HCT116 (cell line): ENCODE data around the gene GNA15. TPM values are rescaled to one million over a fixed set of nuclear protein-coding genes. Genes with fewer than 3 reads are reported as not detected.

Source experiments
- ATAC-seq: fragments of 200-7000 bp; cut with Tn5 transposase; 2 replicates; pipeline ENCODE4 v1.9.1; 2020; ENCODE audit warnings: mild to moderate bottlenecking, moderate library complexity
- BruUV-seq: library from RNA; stranded (reverse); fragments of 400-500 nt; replicated peaks from 2 replicates; lab custom pipeline; 2021; lab: Mats Ljungman, UMichigan
- CTCF ChIA-PET: fragments of 300-600 bp; sonication (Branson Sonifier 250); formaldehyde crosslinking; loops from one replicate; lab custom pipeline; 2021; ENCODE audit warnings: antibody characterized with exemption; lab: Charles Lee
- POLR2A ChIA-PET: fragments of 300-600, 350-600 bp; sonication (Branson Sonifier 250); formaldehyde crosslinking; loops from one replicate; lab custom pipeline; 2021; ENCODE audit warnings: antibody characterized with exemption; lab: Charles Lee
- RAD21 ChIA-PET, 2 experiments: fragments of 300-600 bp; sonication (Branson Sonifier 250); formaldehyde crosslinking; loops; one replicate each; lab custom pipeline; 2023; ENCODE audit warnings: low total read pairs in 2 of 2; ENCODE audit not compliant: uncharacterized antibody in 2 of 2, unreplicated experiment in 2 of 2, low non-redundant PET in 1 of 2; lab: Charles Lee
- DNase-seq: peaks from one replicate; pipeline ENCODE4 v3.0.0-alpha.2; 2010; ENCODE audit warnings: low read depth, low spot score
- H2AFZ ChIP-seq: fragments of 200-600 bp; shearing (Covaris generic), sonication (generic); 2 replicates; pipeline ENCODE4 v1.6.1; 2017; ENCODE audit warnings: low read depth, mixed run types, mixed read lengths, antibody characterized with exemption, low read length; ENCODE audit not compliant: poor library complexity, severe bottlenecking
- H3K27ac ChIP-seq: 2 replicates; pipeline ENCODE4 v1.5.1; 2012; ENCODE audit warnings: low read depth, low read length
- H3K27me3 ChIP-seq: fragments of 200-600 bp; sonication (generic); 2 replicates; pipeline ENCODE4 v1.6.1; 2016; ENCODE audit warnings: mixed run types, low read length, mixed read lengths; ENCODE audit not compliant: insufficient read depth
- H3K36me3 ChIP-seq, 2 experiments: fragments of 200-500 bp in 1 of 2; fragments of 200-600 bp in 1 of 2; sonication (Bioruptor generic) in 1 of 2; sonication (generic) in 1 of 2; 2 replicates each; pipeline versions ENCODE4 v1.5.1 to v1.6.1; 2014 to 2016; ENCODE audit warnings: low read length in 2 of 2, inconsistent platforms in 1 of 2, mixed read lengths in 1 of 2, mixed run types in 1 of 2; ENCODE audit not compliant: insufficient read depth in 2 of 2, control insufficient read depth in 1 of 2
- H3K4me1 ChIP-seq, 2 experiments: fragments of 200-600 bp in 1 of 2; sonication (generic) in 1 of 2; 2 replicates each; pipeline versions ENCODE4 v1.5.1 to v1.6.1; 2012 to 2017; ENCODE audit warnings: low read length in 2 of 2, inconsistent platforms in 1 of 2, mild to moderate bottlenecking in 1 of 2, mixed read lengths in 1 of 2, mixed run types in 1 of 2, moderate library complexity in 1 of 2; ENCODE audit not compliant: insufficient read depth in 2 of 2, control insufficient read depth in 1 of 2
- H3K4me2 ChIP-seq: fragments of 200-600 bp; sonication (generic); 2 replicates; pipeline ENCODE4 v1.6.1; 2017; ENCODE audit warnings: mixed run types, low read length, mixed read lengths
- H3K4me3 ChIP-seq, 2 experiments: fragments of 200-600 bp in 1 of 2; sonication (generic) in 1 of 2; replicated peaks in 1 of 2; 2 replicates each; pipeline ENCODE4 v1.5.1; 2011 to 2016; ENCODE audit warnings: low read length in 2 of 2, control low read depth in 1 of 2, low read depth in 1 of 2, mild to moderate bottlenecking in 1 of 2, mixed read lengths in 1 of 2, mixed run types in 1 of 2
- H3K79me2 ChIP-seq: fragments of 200-600 bp; sonication (generic); 2 replicates; pipeline ENCODE4 v1.6.1; 2017; ENCODE audit warnings: mild to moderate bottlenecking, mixed run types, low read length, moderate library complexity, mixed read lengths; ENCODE audit not compliant: insufficient read depth
- H3K9ac ChIP-seq: fragments of 200-600 bp; sonication (generic); 2 replicates; pipeline ENCODE4 v1.6.1; 2016; ENCODE audit warnings: low read length, mixed read lengths
- H3K9me2 ChIP-seq: fragments of 200-600 bp; sonication (generic), shearing (Covaris generic); 2 replicates; pipeline ENCODE4 v1.6.1; 2017; ENCODE audit warnings: mixed run types, mild to moderate bottlenecking, moderate library complexity; ENCODE audit not compliant: insufficient read depth
- H3K9me3 ChIP-seq, 2 experiments: fragments of 200-500 bp in 1 of 2; fragments of 200-600 bp in 1 of 2; sonication (Bioruptor generic) in 1 of 2; sonication (generic) in 1 of 2; 2 replicates each; pipeline ENCODE4 v1.6.1; 2014 to 2017; ENCODE audit warnings: low read length in 2 of 2, mixed read lengths in 2 of 2, inconsistent platforms in 1 of 2, low read depth in 1 of 2, mild to moderate bottlenecking in 1 of 2, mixed run types in 1 of 2, moderate library complexity in 1 of 2; ENCODE audit not compliant: control insufficient read depth in 1 of 2, insufficient read depth in 1 of 2
- H4K20me1 ChIP-seq: fragments of 200-600 bp; sonication (generic), shearing (Covaris generic); 2 replicates; pipeline ENCODE4 v1.6.1; 2017; ENCODE audit warnings: mixed run types, mild to moderate bottlenecking, moderate library complexity; ENCODE audit not compliant: insufficient read depth
- ELF1 ChIP-seq: IDR thresholded peaks from 2 replicates; pipeline ENCODE4 v1.6.1; 2012; ENCODE audit warnings: low read depth, borderline replicate concordance
- EZH2 ChIP-seq: fragments of 200-600 bp; sonication (generic); IDR thresholded peaks from 2 replicates; pipeline ENCODE4 v1.6.1; 2017; ENCODE audit warnings: antibody characterized with exemption, mixed run types
- FOSL1 ChIP-seq: IDR thresholded peaks from 2 replicates; pipeline ENCODE4 v1.6.1; 2012; ENCODE audit warnings: low read depth
- MAX ChIP-seq: IDR thresholded peaks from 2 replicates; pipeline ENCODE4 v1.6.1; 2012
- POLR2A ChIP-seq: IDR thresholded peaks from 2 replicates; pipeline ENCODE4 v1.7.0; 2011; ENCODE audit warnings: borderline replicate concordance; ENCODE audit not compliant: insufficient read depth, insufficient read length; ENCODE audit errors: extremely low read depth
- POLR2AphosphoS5 ChIP-seq: IDR thresholded peaks from 2 replicates; pipeline ENCODE4 v1.6.1; 2011; ENCODE audit warnings: mild to moderate bottlenecking, low read depth, low read length, moderate library complexity
- REST ChIP-seq: IDR thresholded peaks from 2 replicates; pipeline ENCODE4 v1.6.1; 2012; ENCODE audit warnings: low read depth
- SIN3A ChIP-seq: IDR thresholded peaks from 2 replicates; pipeline ENCODE4 v1.6.1; 2012; ENCODE audit warnings: low read depth
- SRF ChIP-seq: IDR thresholded peaks from 2 replicates; pipeline ENCODE4 v1.6.1; 2012; ENCODE audit warnings: low read depth
- TCF7L2 ChIP-seq: IDR thresholded peaks from 2 replicates; pipeline ENCODE4 v1.7.0; 2011; ENCODE audit warnings: borderline replicate concordance, inconsistent platforms; ENCODE audit not compliant: insufficient read depth, insufficient read length; ENCODE audit errors: extremely low read depth
- YY1 ChIP-seq: IDR thresholded peaks from 2 replicates; pipeline ENCODE4 v1.6.1; 2011; ENCODE audit warnings: low read length, low read depth, moderate library complexity, mild to moderate bottlenecking; ENCODE audit not compliant: insufficient replicate concordance; ENCODE audit errors: extremely low read depth
- ZFX ChIP-seq: fragments of 450-650 bp; IDR thresholded peaks from 2 replicates; pipeline ENCODE4 v1.6.1; 2017
- intact Hi-C: fragments of 100-400 bp; cut with micrococcal nuclease; formaldehyde crosslinking; loops from 2 replicates; pipeline ENCODE4 v1.10.0; 2022
- total RNA-seq: library from RNA; stranded (reverse); gene quantifications from one replicate; pipeline ENCODE4 v1.2.1, GENCODE V29; 2021; ENCODE audit not compliant: unreplicated experiment

GNA15 gene
- total RNA-seq, 1 experiment from 2014 or later: 1.5 TPM

GRCh38 chr19:3114018-3114726, 21.7 kb upstream of the GNA15 start:
- POLR2A ChIA-PET: no interaction called here
- TF ChIP-seq SIN3A: no peak
- TF ChIP-seq MAX: no peak
- no peak for ATAC-seq
- intact Hi-C loops: no loop called here
- peaks cover 31% of the 10 kb centered on the region for H3K79me2 ChIP-seq
- no peak for DNase-seq
- H3K9me3 ChIP-seq: no peaks in the 10 kb centered on the region
- H3K4me3 ChIP-seq: no peak overlapping the region
- no peak overlapping the region for H3K27ac ChIP-seq
- CTCF ChIA-PET: no interaction called here
- H3K27me3 ChIP-seq: no peaks in the 10 kb centered on the region
- H3K9me2 ChIP-seq: no peaks in the 10 kb centered on the region
- no TSS peak for BruUV-seq
- H3K36me3 ChIP-seq: no peaks in the 10 kb centered on the region; a peak in 1 of 4 replicates
- no peak overlapping the region for H2AFZ ChIP-seq
- H3K4me2 ChIP-seq: no peak overlapping the region
- RAD21 ChIA-PET: no interaction called here
- no peak overlapping the region for H3K9ac ChIP-seq
- H3K4me1 ChIP-seq: peaks cover 0 to 3% of the 10 kb centered on the region in 2 experiments; a peak in 2 of 4 replicates
- H4K20me1 ChIP-seq: no peaks in the 10 kb centered on the region

- DNase-seq (no peak), ATAC-seq (no peak)
- H2AFZ ChIP-seq: no peak overlapping the region
- no peak overlapping the region for H3K4me3 ChIP-seq
- H3K9me3 ChIP-seq: no peaks in the 10 kb centered on the region
- H3K4me2 ChIP-seq: no peak overlapping the region
- no peaks in the 10 kb centered on the region for H4K20me1 ChIP-seq
- H3K36me3 ChIP-seq: no peaks in the 10 kb centered on the region; a peak in 1 of 4 replicates
- no peak overlapping the region for H3K27ac ChIP-seq
- H3K9ac ChIP-seq: no peak overlapping the region
- H3K27me3 ChIP-seq: no peaks in the 10 kb centered on the region
- peaks cover 0 to 3% of the 10 kb centered on the region in 2 experiments; a peak in 2 of 4 replicates for H3K4me1 ChIP-seq
- intact Hi-C loops: no loop called here
- POLR2A ChIA-PET: no interaction called here
- CTCF ChIA-PET: interaction anchor here (1.0 kb wide), 1 partner anchor 11 kb away, joined by 3 read pairs; no protein-coding TSS in a partner anchor
- TF ChIP-seq SIN3A: no peak
- TF ChIP-seq FOSL1: no peak
- no peak for TF ChIP-seq YY1
- no peak for TF ChIP-seq TCF7L2
- TF ChIP-seq EZH2: no peak
- no peak for TF ChIP-seq POLR2A
- TF ChIP-seq ZFX: no peak
- TF ChIP-seq REST: no peak
- no peak for TF ChIP-seq POLR2AphosphoS5
- no peak for TF ChIP-seq ELF1
- no peak for TF ChIP-seq SRF
- H3K79me2 ChIP-seq: peaks cover 25% of the 10 kb centered on the region; the same call in 1 of the 2 replicates
- BruUV-seq: no TSS peak
- no peaks in the 10 kb centered on the region for H3K9me2 ChIP-seq
- RAD21 ChIA-PET: no interaction called here
Measured at GRCh38 chr19:3114811-3115210, 21.0 kb upstream of the GNA15 start.
